Naive thymus-derived CD4-positive, alpha-beta T cell (primary cell): ENCODE measurements around the gene AIRE. TPM values are rescaled to one million over a fixed set of nuclear protein-coding genes. Genes with fewer than 3 reads are reported as not detected.

Experiments used
- ATAC-seq: fragments of 150-1000 bp; cut with Tn5 transposase; 2 replicates; pipeline ENCODE4 v1.10.0; 2021; ENCODE audit warnings: mild to moderate bottlenecking, moderate library complexity
- CTCF ChIA-PET: fragments of 350-600 bp; sonication (Branson Sonifier 250); formaldehyde crosslinking; loops from one replicate; lab custom pipeline; 2021; ENCODE audit warnings: antibody characterized with exemption; lab: Charles Lee
- POLR2A ChIA-PET: fragments of 350-600 bp; sonication (Branson Sonifier 250); formaldehyde crosslinking; loops from one replicate; lab custom pipeline; 2021; ENCODE audit warnings: antibody characterized with exemption, inconsistent platforms; lab: Charles Lee
- DNase-seq, 9 donors: peaks; one replicate each; pipeline versions ENCODE4 v3.0.0 to v3.0.0-alpha.2; 2020 to 2022; ENCODE audit warnings: mixed read lengths in 1 of 9
- H3K27ac ChIP-seq: one replicate; pipeline ENCODE4 v1.7.0; 2013; ENCODE audit warnings: mild to moderate bottlenecking, low read depth, low read length, moderate library complexity
- H3K27me3 ChIP-seq, 2 donors: one replicate each; pipeline ENCODE4 v1.7.0; 2013; ENCODE audit warnings: low read length in 2 of 2, mild to moderate bottlenecking in 2 of 2, moderate library complexity in 2 of 2; ENCODE audit not compliant: control insufficient read depth in 2 of 2, insufficient read depth in 2 of 2
- H3K36me3 ChIP-seq, 3 experiments: 1 replicate in 2 of 3; 2 replicates in 1 of 3; pipeline ENCODE4 v1.7.0; 2013; ENCODE audit warnings: low read length in 3 of 3, mild to moderate bottlenecking in 3 of 3, moderate library complexity in 1 of 3; ENCODE audit not compliant: insufficient read depth in 3 of 3, control insufficient read depth in 2 of 3
- H3K4me1 ChIP-seq, 2 donors: one replicate each; pipeline ENCODE4 v1.7.0; 2013; ENCODE audit warnings: low read length in 2 of 2, mild to moderate bottlenecking in 2 of 2, moderate library complexity in 1 of 2; ENCODE audit not compliant: control insufficient read depth in 2 of 2, insufficient read depth in 2 of 2
- H3K4me3 ChIP-seq: 2 replicates; pipeline ENCODE4 v1.7.0; 2013; ENCODE audit warnings: mild to moderate bottlenecking, low read length
- H3K9me3 ChIP-seq, 3 experiments: 1 replicate in 2 of 3; 2 replicates in 1 of 3; pipeline ENCODE4 v1.7.0; 2013; ENCODE audit warnings: low read length in 3 of 3; ENCODE audit not compliant: control insufficient read depth in 2 of 3
- H3K27ac Mint-ChIP-seq, 9 donors: one replicate each; pipeline ENCODE4 v1.8.0; 2020 to 2022; ENCODE audit warnings: mixed read lengths in 9 of 9, mild to moderate bottlenecking in 8 of 9, moderate library complexity in 5 of 9, inconsistent platforms in 2 of 9
- H3K27me3 Mint-ChIP-seq, 5 donors: one replicate each; pipeline ENCODE4 v1.8.0; 2021 to 2022; ENCODE audit warnings: mixed read lengths in 5 of 5, mild to moderate bottlenecking in 1 of 5
- H3K36me3 Mint-ChIP-seq, 5 donors: one replicate each; pipeline ENCODE4 v1.8.0; 2020 to 2022; ENCODE audit warnings: mixed read lengths in 5 of 5, mild to moderate bottlenecking in 3 of 5, inconsistent platforms in 1 of 5
- H3K4me1 Mint-ChIP-seq, 7 donors: one replicate each; pipeline ENCODE4 v1.8.0; 2020 to 2022; ENCODE audit warnings: mixed read lengths in 7 of 7, mild to moderate bottlenecking in 3 of 7, inconsistent platforms in 1 of 7
- H3K4me3 Mint-ChIP-seq, 10 donors: one replicate each; pipeline ENCODE4 v1.8.0; 2020 to 2022; ENCODE audit warnings: mild to moderate bottlenecking in 10 of 10, mixed read lengths in 10 of 10, moderate library complexity in 6 of 10, inconsistent platforms in 2 of 10
- H3K9me3 Mint-ChIP-seq, 11 donors: one replicate each; pipeline ENCODE4 v1.8.0; 2020 to 2022; ENCODE audit warnings: mixed read lengths in 11 of 11, mild to moderate bottlenecking in 4 of 11, inconsistent platforms in 1 of 11, moderate library complexity in 1 of 11
- intact Hi-C, 2 donors: fragments of 100-400 bp; cut with micrococcal nuclease; formaldehyde crosslinking; loops; one replicate each; pipeline ENCODE4 v1.15.1; 2023
- polyA plus RNA-seq, 2 donors: library from polyadenylated mRNA; unstranded; fragments of 300-500 nt; fragmentation: Illumina TruSeq; gene quantifications; one replicate each; pipeline ENCODE4 v1.2.3, GENCODE V29; 2021
- total RNA-seq, 6 experiments: library from RNA in 5 of 6; stranded (reverse) in 5 of 6; gene quantifications; 1 replicate in 5 of 6; 2 replicates in 1 of 6; pipeline ENCODE4 v1.2.3 and lab custom pipeline; 2021 to 2026

The AIRE gene
- total and polyA plus RNA-seq, 7 experiments from 2014 or later, result 0.14 to 2.6 (median 0.32) TPM; not detected in 4

- H3K27me3 Mint-ChIP-seq, result peaks cover 0 to 3% (median 0%) of the 10 kb centered on the region in 5 donors
- CTCF ChIA-PET, result interaction anchor here (0.6 kb wide), 1 partner anchor 18 kb away, joined by 4 read pairs; no protein-coding TSS in a partner anchor
- H3K27ac ChIP-seq, result no peak overlapping the region
- no peak overlapping the region for H3K27ac Mint-ChIP-seq
- no peaks in the 10 kb centered on the region for H3K36me3 Mint-ChIP-seq
- H3K36me3 ChIP-seq, result no peaks in the 10 kb centered on the region
- intact Hi-C loops, result no loop called here
- DNase-seq, result peak in 1 of 9 donors; percentile 5
- POLR2A ChIA-PET, result no interaction called here
- no peaks in the 10 kb centered on the region for H3K4me1 ChIP-seq
- H3K9me3 ChIP-seq, result no peaks in the 10 kb centered on the region
- H3K27me3 ChIP-seq, result no peaks in the 10 kb centered on the region
- H3K4me1 Mint-ChIP-seq, result peaks cover 0 to 7% (median 0%) of the 10 kb centered on the region in 7 donors
- H3K9me3 Mint-ChIP-seq, result no peaks in the 10 kb centered on the region
- no peak overlapping the region for H3K4me3 Mint-ChIP-seq
- H3K4me3 ChIP-seq, result no peak overlapping the region
- no peak for ATAC-seq
These were observed 1.3 kb downstream of the AIRE start for GRCh38 chr21:44286716-44287632.

DNA sequence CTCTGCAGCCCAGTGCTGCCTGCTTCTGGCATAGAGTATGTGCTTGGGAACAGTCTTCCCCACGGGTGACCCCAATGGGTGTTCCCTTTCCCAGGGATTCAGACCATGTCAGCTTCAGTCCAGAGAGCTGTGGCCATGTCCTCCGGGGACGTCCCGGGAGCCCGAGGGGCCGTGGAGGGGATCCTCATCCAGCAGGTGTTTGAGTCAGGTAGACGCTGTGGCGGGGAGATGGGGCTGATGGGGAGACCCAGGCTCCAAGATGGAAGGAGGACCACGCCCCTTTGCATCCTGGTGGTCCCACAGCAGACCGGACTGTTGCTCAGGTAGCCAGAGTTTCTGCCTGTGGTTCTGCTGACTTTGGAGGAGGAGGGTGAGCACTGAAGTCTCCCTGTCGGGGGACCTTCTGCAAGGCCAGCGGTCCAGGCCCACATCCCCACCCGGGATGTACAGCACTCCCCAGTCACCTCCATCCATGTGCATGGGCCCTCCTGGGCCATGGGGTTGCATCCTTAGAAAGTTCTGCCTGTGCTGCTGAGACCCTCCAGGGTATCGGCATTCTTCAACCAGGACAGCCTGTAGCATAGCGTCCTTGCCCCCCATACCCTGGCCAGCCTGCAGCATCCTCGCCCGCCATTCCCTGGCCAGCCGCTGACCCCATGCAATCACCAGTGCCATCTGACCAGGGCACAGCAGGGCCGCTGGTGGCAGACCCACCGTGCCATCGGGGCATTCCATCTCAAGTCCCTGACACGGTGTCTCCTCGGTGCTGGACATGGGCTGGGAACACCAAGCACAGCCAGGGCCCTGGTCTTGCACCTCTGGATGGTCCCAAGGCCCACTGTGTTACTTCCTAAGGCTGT, 2.8 kb downstream of the AIRE start:
- POLR2A ChIA-PET, result no interaction called here

GRCh38 chr21:44289381-44290010, 3.8 kb downstream of the AIRE start:
- H3K27me3 Mint-ChIP-seq, result peaks cover 0 to 3% (median 0%) of the 10 kb centered on the region in 5 donors
- POLR2A ChIA-PET, result no interaction called here
- peak in 1 of 9 donors; percentile 4 for DNase-seq

More for the DNA sequence above, 2.8 kb downstream of the AIRE start:
- Histone ChIP-seq H3K9me3 (no peaks in the 10 kb centered on the region), H3K4me1 (peaks cover 0 to 2% of the 10 kb centered on the region in 2 donors), H3K4me3 (no peak overlapping the region), H3K27me3 (no peaks in the 10 kb centered on the region), H3K36me3 (no peaks in the 10 kb centered on the region), H3K27ac (no peak overlapping the region)
- CTCF ChIA-PET, result no interaction called here
- peak in 1 of 9 donors; percentile 5 for DNase-seq
- Mint-ChIP-seq H3K27me3 (peaks cover 0 to 3% (median 0%) of the 10 kb centered on the region in 5 donors), H3K9me3 (no peaks in the 10 kb centered on the region), H3K4me3 (no peak overlapping the region), H3K36me3 (peaks cover 0 to 2% (median 0%) of the 10 kb centered on the region in 5 donors), H3K27ac (no peak overlapping the region), H3K4me1 (peaks cover 0 to 13% (median 2%) of the 10 kb centered on the region in 7 donors)
- no peak for ATAC-seq
- intact Hi-C loops, result no loop called here

GRCh38 chr21:44290327-44291077, 4.8 kb downstream of the AIRE start:
- no peaks in the 10 kb centered on the region for H3K27me3 ChIP-seq
- H3K4me1 ChIP-seq, result peaks cover 0 to 16% of the 10 kb centered on the region in 2 donors
- Mint-ChIP-seq H3K4me1 (peaks cover 4 to 13% (median 6%) of the 10 kb centered on the region in 7 donors), H3K27me3 (peaks cover 0 to 3% (median 0%) of the 10 kb centered on the region in 5 donors), H3K27ac (no peak overlapping the region), H3K4me3 (no peak overlapping the region), H3K9me3 (no peaks in the 10 kb centered on the region), H3K36me3 (peaks cover 0 to 2% (median 0%) of the 10 kb centered on the region in 5 donors)
- no peak overlapping the region for H3K4me3 ChIP-seq
- H3K9me3 ChIP-seq, result no peaks in the 10 kb centered on the region
- CTCF ChIA-PET, result no interaction called here
- no peaks in the 10 kb centered on the region for H3K36me3 ChIP-seq
- POLR2A ChIA-PET, result no interaction called here
- ATAC-seq (no peak), DNase-seq (peak in 1 of 9 donors; percentile 5)
- intact Hi-C loops, result loop anchor here in 1 of 2 donors (5.0 kb wide), 1 partner anchor 387 kb away; no protein-coding TSS in a partner anchor
- no peak overlapping the region for H3K27ac ChIP-seq

More at GRCh38 chr21:44289381-44290010, 3.8 kb downstream of the AIRE start:
- H3K4me1 Mint-ChIP-seq, result peaks cover 0 to 13% (median 2%) of the 10 kb centered on the region in 7 donors
- H3K4me3 Mint-ChIP-seq, result no peak overlapping the region
- Histone ChIP-seq H3K27me3 (no peaks in the 10 kb centered on the region), H3K9me3 (no peaks in the 10 kb centered on the region), H3K36me3 (no peaks in the 10 kb centered on the region), H3K4me1 (peaks cover 0 to 8% of the 10 kb centered on the region in 2 donors), H3K4me3 (no peak overlapping the region), H3K27ac (no peak overlapping the region)
- no peak for ATAC-seq
- no peak overlapping the region for H3K27ac Mint-ChIP-seq
- H3K36me3 Mint-ChIP-seq, result peaks cover 0 to 2% (median 0%) of the 10 kb centered on the region in 5 donors
- CTCF ChIA-PET, result no interaction called here
- no peaks in the 10 kb centered on the region for H3K9me3 Mint-ChIP-seq
- intact Hi-C loops, result loop anchor here in 1 of 2 donors (5.0 kb wide), 1 partner anchor 388 kb away; no protein-coding TSS in a partner anchor

GRCh38 chr21:44291078-44291935, 5.6 kb downstream of the AIRE start:
- peaks cover 0 to 2% (median 0%) of the 10 kb centered on the region in 5 donors for H3K36me3 Mint-ChIP-seq
- Histone ChIP-seq H3K36me3 (no peaks in the 10 kb centered on the region), H3K9me3 (no peaks in the 10 kb centered on the region), H3K27ac (no peak overlapping the region), H3K4me1 (peaks cover 0 to 16% of the 10 kb centered on the region in 2 donors), H3K4me3 (no peak overlapping the region), H3K27me3 (no peaks in the 10 kb centered on the region)
- H3K27ac Mint-ChIP-seq, result no peak overlapping the region
- ChIA-PET POLR2A (no interaction called here), CTCF (no interaction called here)
- ATAC-seq (no peak), DNase-seq (peak in 1 of 9 donors; percentile 4)
- peaks cover 4 to 13% (median 6%) of the 10 kb centered on the region in 7 donors for H3K4me1 Mint-ChIP-seq
- no peak overlapping the region for H3K4me3 Mint-ChIP-seq
- intact Hi-C loops, result loop anchor here in 1 of 2 donors (5.0 kb wide), 1 partner anchor 386 kb away; no protein-coding TSS in a partner anchor
- H3K9me3 Mint-ChIP-seq, result no peaks in the 10 kb centered on the region
- peaks cover 0 to 3% (median 0%) of the 10 kb centered on the region in 5 donors for H3K27me3 Mint-ChIP-seq
